ENCODE results near the gene EBF4.

The EBF4 gene

GRCh38 chr20:2700913-2701620, 8.5 kb downstream of the EBF4 start:
- DNase-seq: no peak

- DNase-seq: no peak
These were observed 9.1 kb downstream of the EBF4 start for GRCh38 chr20:2701671-2702081.

- DNase-seq: no peak
These were observed 11.3 kb downstream of the EBF4 start for GRCh38 chr20:2703716-2704475.

DNA sequence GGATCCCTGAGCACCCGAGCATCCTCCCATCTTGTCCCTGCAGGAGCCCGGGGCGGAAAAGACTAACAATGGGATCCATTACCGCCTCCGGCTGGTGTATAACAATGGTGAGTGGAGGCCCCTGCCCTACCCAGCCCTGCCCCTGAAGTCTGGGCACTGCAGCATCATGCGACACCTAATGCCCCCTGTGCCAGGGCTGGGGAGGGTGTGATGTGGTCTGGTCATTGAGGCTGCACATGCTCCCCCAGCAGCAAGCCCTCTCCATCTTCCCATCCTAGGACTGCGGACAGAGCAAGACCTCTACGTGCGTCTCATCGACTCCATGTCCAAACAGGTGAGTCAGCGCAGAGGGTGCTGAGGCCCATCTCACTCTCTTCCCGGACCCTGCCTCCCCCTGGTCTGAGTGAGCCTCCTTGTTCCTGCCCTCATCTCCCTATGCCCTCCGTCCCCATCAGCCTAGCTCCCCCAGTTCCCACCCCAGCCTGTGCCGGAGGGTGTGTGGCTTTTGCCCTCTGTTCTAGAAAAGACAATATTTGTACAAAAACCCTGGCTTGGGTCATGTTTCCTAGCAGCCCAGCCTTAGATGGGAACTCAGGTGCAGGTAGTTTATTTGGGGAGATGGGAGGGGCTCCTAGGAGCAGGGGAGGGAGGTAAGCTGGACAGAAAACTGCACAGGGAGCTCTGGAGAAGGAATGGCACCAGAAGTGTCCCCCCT, 13.5 kb downstream of the EBF4 start:
- DNase-seq: no peak

DNA sequence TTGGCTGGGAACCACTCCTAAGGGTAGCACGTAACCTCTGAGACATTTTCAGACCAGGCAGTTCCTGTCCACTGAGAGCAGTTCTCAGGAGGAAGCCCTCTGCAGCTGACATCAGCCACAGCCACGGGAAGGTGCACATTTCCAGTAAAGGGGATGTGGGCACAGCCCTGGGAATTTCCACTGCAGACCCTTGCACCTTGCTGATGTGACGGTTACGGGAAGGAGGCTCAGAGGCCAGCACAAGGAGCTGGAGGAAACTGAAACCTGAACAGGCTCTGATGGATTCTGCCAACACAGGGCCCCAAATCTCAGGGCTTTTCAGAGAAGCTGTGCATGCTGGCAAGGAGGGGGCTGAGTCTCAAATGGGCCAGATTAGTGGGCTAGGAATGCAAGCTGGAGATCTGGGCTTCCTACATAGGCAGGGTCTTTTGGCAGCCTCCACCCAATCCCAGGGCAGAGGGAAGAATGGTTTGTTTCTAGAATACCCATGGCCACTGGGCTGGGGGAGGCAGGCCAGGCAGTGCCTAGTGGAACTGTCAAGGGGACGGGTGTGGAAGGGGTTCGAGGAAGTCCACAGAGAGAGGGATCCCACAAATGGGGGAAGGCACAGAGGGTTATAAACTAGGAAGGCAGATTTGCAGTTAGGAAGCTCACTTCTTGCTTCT, 14.2 kb downstream of the EBF4 start:
- DNase-seq: no peak

- no peak for DNase-seq
These were observed 14.9 kb downstream of the EBF4 start for GRCh38 chr20:2707353-2708072.

DNA sequence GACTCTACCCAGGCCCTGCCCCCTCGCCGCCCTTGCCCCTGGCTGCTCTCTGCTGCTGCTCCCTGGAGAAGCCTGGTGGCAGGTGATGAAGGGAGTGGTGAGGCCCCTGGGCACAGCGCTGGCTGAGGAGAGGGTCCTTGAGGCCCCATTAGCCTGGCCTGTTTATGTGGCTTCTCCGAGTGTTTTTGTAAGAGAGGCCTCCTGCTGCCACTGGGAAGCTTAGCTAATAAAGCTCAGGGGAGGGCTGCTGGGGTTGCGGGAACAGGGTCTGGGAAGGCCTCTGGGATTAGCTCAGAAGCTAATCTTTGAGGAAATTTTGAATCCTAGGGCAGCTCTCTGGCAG, 15.5 kb downstream of the EBF4 start:
- no peak for DNase-seq

DNA sequence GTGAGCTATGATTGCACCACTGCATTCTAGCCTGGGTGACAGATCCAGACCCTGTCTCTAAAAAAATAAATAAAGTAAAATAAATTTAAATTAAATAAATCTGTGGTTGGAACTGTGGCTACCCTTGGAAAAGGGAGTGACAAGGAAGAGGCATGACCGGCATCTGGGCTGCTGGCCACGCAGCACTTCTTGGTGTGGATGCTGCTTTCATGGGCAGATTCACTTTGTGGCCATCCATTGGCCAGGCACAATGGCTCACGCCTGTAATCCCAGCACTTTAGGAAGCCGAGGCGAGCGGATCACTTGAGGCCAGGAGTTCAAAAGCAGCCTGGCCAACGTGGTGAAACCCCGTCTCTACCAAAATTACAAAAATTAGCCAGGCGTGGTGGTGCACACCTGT, 16.1 kb downstream of the EBF4 start:
- DNase-seq: no peak

DNA sequence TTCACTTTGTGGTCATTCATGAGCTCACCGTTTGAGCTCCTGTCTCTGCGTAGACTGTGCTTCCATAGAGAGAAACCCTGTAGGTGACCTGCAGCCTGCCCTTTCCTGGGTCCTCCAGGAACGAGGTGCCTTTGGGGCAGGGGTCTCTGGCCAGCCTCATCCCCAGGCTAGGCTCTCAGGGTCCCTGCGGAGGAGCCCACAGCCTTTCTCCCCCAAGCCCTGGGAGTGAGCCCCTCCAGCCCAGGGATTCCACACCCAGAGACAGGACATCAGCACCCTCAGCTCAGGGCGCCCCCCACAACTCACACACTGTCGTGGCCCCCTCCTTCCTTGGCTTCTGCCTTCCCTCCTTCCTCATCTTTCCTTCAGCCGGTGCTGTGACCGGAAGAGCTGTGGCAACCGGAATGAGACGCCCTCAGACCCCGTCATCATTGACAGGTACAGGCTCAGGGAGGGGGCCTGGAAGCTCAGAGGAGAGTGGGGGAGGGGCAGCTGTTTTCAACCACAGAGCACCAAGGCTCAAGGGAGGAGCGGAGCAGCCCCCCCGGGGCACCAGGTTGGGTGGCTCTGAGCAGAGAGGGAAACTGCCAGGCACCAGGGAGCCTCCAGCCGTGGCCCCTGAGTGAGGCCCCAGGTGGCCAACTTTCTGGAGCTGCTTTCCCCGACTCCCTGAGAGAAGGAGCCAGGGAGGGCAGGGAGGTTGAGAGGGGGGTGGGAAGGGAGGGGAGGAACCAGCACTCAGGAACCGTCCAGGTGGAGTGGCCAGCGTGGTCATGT, 16.8 kb downstream of the EBF4 start:
- DNase-seq: no peak

- DNase-seq: no peak
These were observed 20.7 kb downstream of the EBF4 start for GRCh38 chr20:2713285-2713684.

DNA sequence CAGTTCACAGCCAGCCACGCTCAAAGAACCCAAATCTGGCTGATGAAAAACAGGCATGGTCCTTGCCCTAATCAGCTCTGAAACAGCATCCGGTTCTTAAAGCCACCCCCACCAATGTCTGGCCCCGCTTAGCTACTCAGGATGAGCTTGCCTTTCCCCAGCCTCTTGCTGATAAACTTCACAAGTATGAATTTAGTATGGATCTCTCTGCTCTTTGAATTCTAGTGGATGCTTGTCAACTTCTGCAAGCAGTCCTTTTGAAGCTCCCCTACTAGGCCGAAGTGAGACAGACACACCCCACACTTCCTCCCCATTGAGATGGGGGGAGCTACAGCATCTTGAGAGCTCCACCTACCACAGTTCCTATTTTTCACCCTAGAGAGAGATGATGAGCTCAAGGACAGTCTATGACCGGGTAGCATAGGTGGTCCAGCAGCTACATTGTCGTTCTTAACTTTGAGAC, 36.7 kb downstream of the EBF4 start:
- no peak for DNase-seq

GRCh38 chr20:2729791-2730190, 37.2 kb downstream of the EBF4 start:
- no peak for DNase-seq

DNA sequence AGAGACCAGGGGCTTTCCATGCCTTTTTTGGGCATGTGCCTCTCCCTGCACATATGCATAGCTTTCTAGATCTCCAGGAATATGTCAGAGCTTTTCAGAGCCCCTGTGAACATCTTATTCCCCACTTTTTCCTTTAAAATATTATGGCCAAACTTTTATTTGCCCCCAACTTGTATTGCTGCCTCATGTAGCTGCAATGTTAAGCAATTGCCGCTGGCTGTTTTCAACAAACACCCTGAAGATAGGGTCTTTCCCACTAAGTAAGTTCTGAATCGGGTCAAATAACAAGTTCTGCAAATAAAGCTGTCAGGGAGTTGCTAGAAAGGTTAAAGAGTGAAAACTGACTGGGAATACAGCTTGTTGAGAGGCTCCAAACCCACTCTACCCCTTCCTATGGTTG, 42.3 kb downstream of the EBF4 start:
- DNase-seq: no peak

- no peak for DNase-seq
These were observed 43.9 kb downstream of the EBF4 start for GRCh38 chr20:2736441-2736840.

GRCh38 chr20:2738331-2739041, 45.9 kb downstream of the EBF4 start:
- DNase-seq: no peak

GRCh38 chr20:2739042-2739398, 46.4 kb downstream of the EBF4 start:
- no peak for DNase-seq

DNA sequence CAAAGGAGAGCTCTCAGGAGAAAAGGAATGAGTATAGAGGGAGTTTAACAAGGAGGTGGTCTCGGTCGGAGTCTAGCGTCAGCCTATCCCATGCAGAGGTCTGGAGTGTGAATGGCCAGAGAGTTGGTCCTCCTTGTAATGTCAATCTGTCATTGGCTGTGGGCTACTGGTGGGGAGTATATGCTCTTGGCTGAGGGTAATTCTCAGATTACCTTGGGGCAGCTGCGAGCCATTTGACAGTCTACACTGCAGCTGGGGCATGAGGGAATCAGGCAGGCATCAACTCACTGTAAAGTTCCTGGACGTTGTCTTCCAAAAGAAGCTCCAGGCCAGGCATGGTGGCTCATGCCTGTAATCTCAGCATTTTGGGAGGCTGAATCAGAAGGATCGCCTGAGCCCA, 48.1 kb downstream of the EBF4 start:
- DNase-seq: no peak

- peak; percentile 26 for DNase-seq
These were observed 48.9 kb downstream of the EBF4 start for GRCh38 chr20:2741463-2741862.

- DNase-seq: no peak
These were observed 49.3 kb downstream of the EBF4 start for GRCh38 chr20:2741881-2742280.

DNA sequence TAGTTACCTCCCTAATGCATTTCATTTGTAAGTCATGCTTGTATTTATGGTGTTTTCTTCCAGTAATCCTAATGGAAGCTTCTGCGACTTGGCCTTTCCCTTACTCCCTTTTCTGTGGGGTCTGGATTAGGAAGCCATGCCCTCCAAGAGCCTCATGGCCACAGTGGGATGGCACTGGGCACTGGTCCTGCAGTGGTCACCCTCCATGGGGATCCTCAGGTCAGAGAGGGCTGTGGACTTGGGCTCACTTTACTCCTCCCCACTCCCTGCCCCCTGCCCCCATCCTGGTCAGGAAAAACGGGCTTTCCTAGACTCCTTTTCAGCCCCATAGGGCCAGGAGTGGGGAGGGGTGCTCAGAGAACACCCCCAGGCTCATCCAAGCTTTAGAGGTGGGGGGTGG, 49.9 kb downstream of the EBF4 start:
- DNase-seq: no peak

DNA sequence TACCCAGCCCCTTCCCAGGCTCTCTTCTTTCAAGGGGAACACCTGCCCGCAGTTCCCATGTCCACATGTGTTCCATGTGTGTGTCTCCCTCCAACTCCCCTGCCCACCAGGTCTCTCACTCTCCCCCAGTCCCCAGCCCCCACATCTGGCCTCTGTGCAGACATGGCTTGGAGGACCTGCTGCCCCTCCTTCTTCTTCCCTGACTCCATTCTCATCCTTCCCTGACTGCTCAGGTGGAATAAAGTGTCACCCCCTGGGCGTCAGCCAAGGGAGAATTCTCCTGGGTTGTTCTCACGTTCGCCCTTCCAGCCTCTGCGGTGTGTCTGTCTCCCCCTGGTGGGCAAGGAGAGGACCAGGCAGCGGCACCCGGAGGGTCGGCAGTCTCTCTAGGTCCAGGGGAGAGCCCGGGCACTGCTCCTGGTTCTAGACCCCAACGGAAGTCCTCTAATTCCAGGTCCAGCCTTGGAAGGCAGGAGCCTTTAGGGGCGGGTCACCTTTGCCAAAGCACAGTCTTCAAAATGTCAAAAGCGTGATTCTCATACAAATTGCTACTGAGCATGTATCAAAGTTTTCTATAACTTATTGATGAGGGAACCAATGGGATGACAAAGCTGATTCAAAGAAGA, 50.5 kb downstream of the EBF4 start:
- DNase-seq: peak; percentile 63
